Upper lobe of left lung (tissue), 6 donors: ENCODE results near the gene RAP1GAP. TPM values are rescaled to one million over a fixed set of nuclear protein-coding genes. Genes with fewer than 3 reads are reported as not detected.

Experiments used
- ATAC-seq, 2 donors: fragments of 200-7000 bp; cut with Tn5 transposase; one replicate each; pipeline ENCODE4 v1.9.1; 2022; ENCODE audit warnings: mild to moderate bottlenecking in 2 of 2, moderate library complexity in 2 of 2; ENCODE audit not compliant: low FRiP score in 2 of 2
- DNase-seq, 2 donors: peaks; one replicate each; pipeline ENCODE4 v3.0.0-alpha.2; 2019 to 2020
- H3K27ac ChIP-seq, 4 donors: fragments of 200-600 bp; sonication (generic); one replicate each; pipeline ENCODE4 v1.5.1; 2016 to 2019
- H3K27me3 ChIP-seq, 4 donors: fragments of 200-600 bp; sonication (generic); one replicate each; pipeline ENCODE4 v1.5.1; 2017 to 2019
- H3K36me3 ChIP-seq, 4 donors: fragments of 200-600 bp; sonication (generic); one replicate each; pipeline ENCODE4 v1.5.1; 2016 to 2019
- H3K4me1 ChIP-seq, 4 donors: fragments of 200-600 bp; sonication (generic); one replicate each; pipeline ENCODE4 v1.5.1; 2018 to 2019
- H3K4me3 ChIP-seq, 4 donors: fragments of 200-600 bp; sonication (generic); one replicate each; pipeline ENCODE4 v1.5.1; 2017 to 2019; ENCODE audit warnings: mild to moderate bottlenecking in 2 of 4, moderate library complexity in 1 of 4
- H3K9me3 ChIP-seq, 4 donors: fragments of 200-600 bp; sonication (generic); one replicate each; pipeline ENCODE4 v1.5.1; 2018 to 2019
- CTCF ChIP-seq, 6 experiments: fragments of 450-650 bp in 4 of 6; fragments of 200-600 bp in 2 of 6; sonication (generic) in 2 of 6; IDR thresholded peaks; one replicate each; pipeline ENCODE4 v1.5.1; 2016 to 2019; ENCODE audit warnings: antibody characterized with exemption in 6 of 6
- EP300 ChIP-seq, 4 donors: sonication (generic); formaldehyde crosslinking; IDR thresholded peaks; one replicate each; pipeline ENCODE4 v1.5.1; 2017; ENCODE audit warnings: antibody characterized with exemption in 4 of 4, control low read depth in 2 of 4
- POLR2A ChIP-seq, 4 donors: fragments of 450-650 bp; IDR thresholded peaks; one replicate each; pipeline ENCODE4 v1.5.1; 2016 to 2017; ENCODE audit warnings: antibody characterized with exemption in 4 of 4, mild to moderate bottlenecking in 2 of 4
- POLR2AphosphoS5 ChIP-seq, 2 donors: sonication (generic); formaldehyde crosslinking; IDR thresholded peaks; one replicate each; pipeline ENCODE4 v1.5.1; 2017; ENCODE audit warnings: antibody characterized with exemption in 2 of 2
- WGBS, 2 donors: methylation state at CpG; one replicate each; pipeline ENCODE4 v1.1.5; 2017 to 2018; 5-methylcytosine and 5-hydroxymethylcytosine counted together
- total RNA-seq, 6 donors: library from RNA; depleted of rRNA in 4 of 6; stranded (reverse); fragments of >200 nt in 4 of 6; gene quantifications; one replicate each; pipeline versions ENCODE4 v1.1.0 to v1.2.1, GENCODE V29; 2016 to 2021
- donor health status: DM: no; HTN: no; CAD: no; lungs with moderate emphysema.
- donor health status: DM: no; HTN: yes; CAD: no; lungs with severe emphysema.

Gene RAP1GAP
- total RNA-seq, 6 donors from 2014 or later = 26.9 to 65.2 (median 36.7) TPM

- Histone ChIP-seq H3K36me3 (no peaks in the 10 kb centered on the region), H3K4me1 (peaks cover 4 to 44% (median 24%) of the 10 kb centered on the region in 4 donors), H3K9me3 (no peaks in the 10 kb centered on the region), H3K27ac (peak overlapping the region; percentile 43 to 83 (median 66)), H3K27me3 (peaks cover 0 to 4% (median 2%) of the 10 kb centered on the region in 4 donors), H3K4me3 (no peak overlapping the region)
- peak in 1 of 2 donors; percentile 76 for ATAC-seq
- DNase-seq = peak in 1 of 2 donors; percentile 86
- peak in 2 of 4 donors; percentile 36 to 69 for TF ChIP-seq EP300 (IDR thresholded peaks at IDR 0.05)
- TF ChIP-seq CTCF (IDR thresholded peaks at IDR 0.05) = no peak
- peak in 1 of 2 donors; percentile 39 for TF ChIP-seq POLR2AphosphoS5 (IDR thresholded peaks at IDR 0.05)
- peak in 1 of 4 donors; percentile 28 for TF ChIP-seq POLR2A (IDR thresholded peaks at IDR 0.05)
- 60 to 75% methylated on average over 9 to 10 of the region's 10 CpGs for WGBS, 2 donors
These were observed 45.7 kb downstream of the RAP1GAP start for GRCh38 chr1:21623410-21623961.

- Histone ChIP-seq H3K4me1 (peaks cover 4 to 44% (median 23%) of the 10 kb centered on the region in 4 donors), H3K36me3 (no peaks in the 10 kb centered on the region), H3K27ac (peak overlapping the region; percentile 43 to 83 (median 66)), H3K9me3 (no peaks in the 10 kb centered on the region), H3K4me3 (peak overlapping the region in 3 of 4 donors; percentile 56 to 58 (median 56)), H3K27me3 (peaks cover 0 to 4% (median 2%) of the 10 kb centered on the region in 4 donors)
- DNase-seq (peak; percentile 65 to 93), ATAC-seq (peak in 1 of 2 donors; percentile 16)
- TF ChIP-seq POLR2AphosphoS5 (IDR thresholded peaks at IDR 0.05) (no peak), POLR2A (IDR thresholded peaks at IDR 0.05) (peak in 1 of 4 donors; percentile 40)
- WGBS, 2 donors = 26 to 39% methylated on average over 8 to 15 of the region's 62 CpGs
These were observed 46.5 kb downstream of the RAP1GAP start for GRCh38 chr1:21622466-21623315.

- DNase-seq (no peak), ATAC-seq (no peak)
- Histone ChIP-seq H3K27ac (peak overlapping the region in 2 of 4 donors; percentile 60 to 71), H3K4me3 (peak overlapping the region in 3 of 4 donors; percentile 56 to 58 (median 56)), H3K4me1 (peaks cover 4 to 44% (median 23%) of the 10 kb centered on the region in 4 donors), H3K9me3 (no peaks in the 10 kb centered on the region), H3K27me3 (peaks cover 0 to 4% (median 2%) of the 10 kb centered on the region in 4 donors), H3K36me3 (no peaks in the 10 kb centered on the region)
- TF ChIP-seq EP300 (IDR thresholded peaks at IDR 0.05) (no peak), POLR2A (IDR thresholded peaks at IDR 0.05) (no peak), POLR2AphosphoS5 (IDR thresholded peaks at IDR 0.05) (no peak), CTCF (IDR thresholded peaks at IDR 0.05) (no peak)
- WGBS, 2 donors = 15 to 33% methylated on average over 7 to 8 of the region's 39 CpGs
These were observed 47.3 kb downstream of the RAP1GAP start for GRCh38 chr1:21621761-21622436.

GRCh38 chr1:21621051-21621450 is 48.1 kb downstream of the RAP1GAP start:
- Histone ChIP-seq H3K4me1 (peaks cover 4 to 44% (median 23%) of the 10 kb centered on the region in 4 donors), H3K9me3 (no peaks in the 10 kb centered on the region), H3K4me3 (peak overlapping the region in 3 of 4 donors; percentile 56 to 58 (median 56)), H3K36me3 (no peaks in the 10 kb centered on the region), H3K27me3 (peaks cover 0 to 4% (median 2%) of the 10 kb centered on the region in 4 donors), H3K27ac (no peak overlapping the region)
- no peak for DNase-seq
- TF ChIP-seq POLR2AphosphoS5 (IDR thresholded peaks at IDR 0.05) = no peak
- no peak for TF ChIP-seq CTCF (IDR thresholded peaks at IDR 0.05)
- no peak for TF ChIP-seq POLR2A (IDR thresholded peaks at IDR 0.05)
- TF ChIP-seq EP300 (IDR thresholded peaks at IDR 0.05) = no peak
- ATAC-seq = no peak
- WGBS, 2 donors = 62 to 63% methylated on average over 4 to 7 of the region's 7 CpGs
